CD4-positive, alpha-beta memory T cell (primary cell): Measurements from ENCODE around the gene GLYR1. TPM values are rescaled to one million over a fixed set of nuclear protein-coding genes. Genes with fewer than 3 reads are reported as not detected.

ENCODE experiments used
- CTCF ChIA-PET: fragments of 350-600 bp; sonication (Branson Sonifier 250); formaldehyde crosslinking; loops from one replicate; lab custom pipeline; 2021; ENCODE audit warnings: inconsistent platforms; ENCODE audit not compliant: partially characterized antibody; lab: Charles Lee
- POLR2A ChIA-PET: fragments of 350-600 bp; sonication (Branson Sonifier 250); formaldehyde crosslinking; loops from one replicate; lab custom pipeline; 2021; ENCODE audit not compliant: partially characterized antibody; lab: Charles Lee
- DNase-seq, 5 donors: peaks; one replicate each; pipeline versions ENCODE4 v3.0.0 to v3.0.0-alpha.2; 2020 to 2022; ENCODE audit warnings: mixed read lengths in 1 of 5
- H3K27ac ChIP-seq: one replicate; pipeline ENCODE4 v1.7.0; 2013; ENCODE audit warnings: low read depth, low read length
- H3K27me3 ChIP-seq: 2 replicates; pipeline ENCODE4 v1.7.0; 2013; ENCODE audit warnings: mild to moderate bottlenecking, low read length, moderate library complexity; ENCODE audit not compliant: insufficient read depth
- H3K36me3 ChIP-seq: 2 replicates; pipeline ENCODE4 v1.7.0; 2013; ENCODE audit warnings: mild to moderate bottlenecking, low read length, moderate library complexity; ENCODE audit not compliant: insufficient read depth
- H3K4me1 ChIP-seq: 2 replicates; pipeline ENCODE4 v1.7.0; 2013; ENCODE audit warnings: mild to moderate bottlenecking, low read length, moderate library complexity; ENCODE audit not compliant: insufficient read depth
- H3K4me3 ChIP-seq, 2 donors: one replicate each; pipeline ENCODE4 v1.7.0; 2013; ENCODE audit warnings: low read length in 2 of 2, mild to moderate bottlenecking in 1 of 2
- H3K9me3 ChIP-seq, 2 donors: one replicate each; pipeline ENCODE4 v1.7.0; 2013; ENCODE audit warnings: low read length in 2 of 2, control low read depth in 1 of 2; ENCODE audit not compliant: control insufficient read depth in 1 of 2
- H3K27ac Mint-ChIP-seq, 7 donors: one replicate each; pipeline ENCODE4 v1.8.0; 2020 to 2021; ENCODE audit warnings: mixed read lengths in 7 of 7, mild to moderate bottlenecking in 6 of 7, inconsistent platforms in 3 of 7, moderate library complexity in 3 of 7
- H3K27me3 Mint-ChIP-seq, 2 donors: one replicate each; pipeline ENCODE4 v1.8.0; 2020 to 2021; ENCODE audit warnings: mixed read lengths in 2 of 2
- H3K36me3 Mint-ChIP-seq, 2 donors: one replicate each; pipeline ENCODE4 v1.8.0; 2020 to 2021; ENCODE audit warnings: mixed read lengths in 2 of 2, inconsistent platforms in 1 of 2, mild to moderate bottlenecking in 1 of 2
- H3K4me1 Mint-ChIP-seq, 4 donors: one replicate each; pipeline ENCODE4 v1.8.0; 2020 to 2021; ENCODE audit warnings: mixed read lengths in 4 of 4, mild to moderate bottlenecking in 1 of 4
- H3K4me3 Mint-ChIP-seq, 8 donors: one replicate each; pipeline ENCODE4 v1.8.0; 2020 to 2021; ENCODE audit warnings: mixed read lengths in 8 of 8, mild to moderate bottlenecking in 7 of 8, moderate library complexity in 6 of 8, inconsistent platforms in 3 of 8
- H3K9me3 Mint-ChIP-seq, 8 donors: one replicate each; pipeline ENCODE4 v1.8.0; 2020 to 2021; ENCODE audit warnings: mixed read lengths in 8 of 8, mild to moderate bottlenecking in 5 of 8, inconsistent platforms in 3 of 8, moderate library complexity in 1 of 8
- intact Hi-C: fragments of 100-400 bp; cut with micrococcal nuclease; formaldehyde crosslinking; loops from one replicate; pipeline ENCODE4 v1.15.1; 2023
- polyA plus RNA-seq, 2 donors: library from polyadenylated mRNA; unstranded; fragments of 300-500 nt; fragmentation: Illumina TruSeq; gene quantifications; one replicate each; pipeline ENCODE4 v1.2.3, GENCODE V29; 2021
- total RNA-seq, 2 experiments: library from RNA; stranded (reverse); gene quantifications; one replicate each; pipeline ENCODE4 v1.2.3, GENCODE V29; 2021

GLYR1 gene
- total and polyA plus RNA-seq, 4 experiments from 2014 or later: 22.8 to 121 (median 81.0) TPM

DNA sequence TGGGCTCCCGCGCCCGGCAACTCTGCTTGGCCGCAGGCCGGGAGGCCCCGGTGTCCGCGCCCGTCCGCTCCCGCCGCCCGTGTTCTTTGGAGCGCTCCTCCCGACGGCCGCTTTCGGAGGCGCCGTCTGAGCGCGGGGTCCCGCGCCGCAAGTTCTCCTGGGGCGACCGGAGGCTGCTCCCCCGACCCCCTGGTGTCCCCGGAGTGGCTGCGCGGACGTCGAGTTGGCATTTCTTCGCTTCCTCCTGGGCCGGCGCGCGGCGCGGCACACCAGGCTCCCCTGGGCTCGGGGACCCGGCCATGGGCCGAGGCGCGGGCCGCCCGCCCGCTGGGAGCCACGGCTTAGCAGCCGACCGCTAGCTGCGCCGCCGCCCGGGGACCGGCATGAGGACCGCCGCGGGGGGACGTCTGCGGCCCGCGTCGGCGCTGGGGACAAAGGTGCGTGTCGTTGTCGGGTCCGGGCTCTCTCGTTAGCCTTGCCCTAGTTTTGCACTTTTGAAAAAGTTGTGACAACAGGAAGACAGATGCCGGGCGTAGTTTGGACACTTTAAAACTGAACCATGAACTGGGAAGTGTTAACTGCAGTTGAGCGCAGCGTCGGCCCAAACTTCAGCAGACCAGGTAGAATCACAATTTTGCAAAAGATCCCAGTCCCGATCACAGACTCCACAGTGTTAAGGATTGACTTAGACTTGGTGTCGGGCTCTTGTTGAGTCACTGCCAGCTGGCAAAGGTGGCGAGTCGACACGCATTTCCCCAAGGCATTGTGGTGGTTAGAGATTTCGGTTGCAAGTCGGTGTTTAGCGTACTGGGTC lies 893 bp upstream of the GLYR1 start:
- ChIA-PET CTCF (no interaction called here), POLR2A (interaction anchor here (1.4 to 2.5 kb wide), 6 partner anchors 46 to 250 kb away, joined by 5 to 21 read pairs (median 8); partner anchors contain the start of genes ANKS3, DNAAF8 and ROGDI)
- Histone ChIP-seq H3K27me3 (no peaks in the 10 kb centered on the region), H3K36me3 (peaks cover 19% of the 10 kb centered on the region), H3K4me1 (peaks cover 63% of the 10 kb centered on the region), H3K4me3 (peak overlapping the region; percentile 74 to 78), H3K27ac (peak overlapping the region; percentile 95), H3K9me3 (no peaks in the 10 kb centered on the region)
- intact Hi-C loops: loop anchor here (1.0 to 5.0 kb wide), 8 partner anchors 45 to 244 kb away; partner anchors contain the start of genes ANKS3, DNAAF8, MGRN1 and NUDT16L1
- Mint-ChIP-seq H3K4me3 (peak overlapping the region; percentile 89 to 93 (median 92)), H3K36me3 (peaks cover 12 to 51% of the 10 kb centered on the region in 2 donors), H3K27me3 (no peaks in the 10 kb centered on the region), H3K27ac (peak overlapping the region; percentile 90 to 95 (median 93)), H3K4me1 (peaks cover 44 to 68% (median 56%) of the 10 kb centered on the region in 4 donors), H3K9me3 (no peaks in the 10 kb centered on the region)
- DNase-seq: peak in 3 of 5 donors; percentile 15 to 70 (median 27)

- H3K27ac ChIP-seq: peak overlapping the region; percentile 95
- H3K4me3 ChIP-seq: peak overlapping the region; percentile 53 to 74
- Mint-ChIP-seq H3K27ac (peak overlapping the region; percentile 90 to 96 (median 93)), H3K36me3 (peaks cover 12 to 53% of the 10 kb centered on the region in 2 donors), H3K9me3 (no peaks in the 10 kb centered on the region), H3K4me3 (peak overlapping the region; percentile 85 to 92 (median 88)), H3K27me3 (no peaks in the 10 kb centered on the region), H3K4me1 (peaks cover 40 to 60% (median 49%) of the 10 kb centered on the region in 4 donors)
- peak in 4 of 5 donors; percentile 10 to 44 (median 20) for DNase-seq
- POLR2A ChIA-PET: interaction anchor here (1.4 to 2.5 kb wide), 3 partner anchors 80 to 152 kb away, joined by 3 to 21 read pairs (median 8); partner anchors contain the start of genes ANKS3, DNAAF8 and ZNF500
- H3K27me3 ChIP-seq: no peaks in the 10 kb centered on the region
- H3K9me3 ChIP-seq: no peaks in the 10 kb centered on the region
- intact Hi-C loops: loop anchor here (2.0 to 5.0 kb wide), 4 partner anchors 44 to 246 kb away; partner anchors contain the start of genes MGRN1 and ROGDI
- CTCF ChIA-PET: no interaction called here
- H3K36me3 ChIP-seq: peaks cover 23% of the 10 kb centered on the region
- peaks cover 52% of the 10 kb centered on the region for H3K4me1 ChIP-seq
Measured at GRCh38 chr16:4846503-4846900, 586 bp downstream of the GLYR1 start.

GRCh38 chr16:4840984-4841383 lies 6.1 kb downstream of the GLYR1 start:
- peaks cover 67% of the 10 kb centered on the region for H3K36me3 ChIP-seq
- no peaks in the 10 kb centered on the region for H3K27me3 Mint-ChIP-seq
- no peaks in the 10 kb centered on the region for H3K27me3 ChIP-seq
- intact Hi-C loops: no loop called here
- peaks cover 13% of the 10 kb centered on the region for H3K4me1 ChIP-seq
- H3K4me3 ChIP-seq: no peak overlapping the region
- H3K36me3 Mint-ChIP-seq: peaks cover 47 to 87% of the 10 kb centered on the region in 2 donors
- no peak overlapping the region for H3K4me3 Mint-ChIP-seq
- H3K4me1 Mint-ChIP-seq: peaks cover 15 to 32% (median 20%) of the 10 kb centered on the region in 4 donors
- no peak overlapping the region for H3K27ac ChIP-seq
- no peaks in the 10 kb centered on the region for H3K9me3 Mint-ChIP-seq
- no peaks in the 10 kb centered on the region for H3K9me3 ChIP-seq
- DNase-seq: no peak
- ChIA-PET CTCF (interaction anchor here (1.0 kb wide), 1 partner anchor 217 kb away, joined by 3 read pairs; the partner anchor contains the start of gene MGRN1), POLR2A (no interaction called here)
- peak overlapping the region in 1 of 7 donors; percentile 37 for H3K27ac Mint-ChIP-seq

- intact Hi-C loops: no loop called here
- ChIA-PET CTCF (no interaction called here), POLR2A (no interaction called here)
- DNase-seq: no peak
- Histone ChIP-seq H3K27ac (no peak overlapping the region), H3K27me3 (no peaks in the 10 kb centered on the region), H3K36me3 (peaks cover 66% of the 10 kb centered on the region), H3K4me1 (peaks cover 3% of the 10 kb centered on the region), H3K4me3 (no peak overlapping the region), H3K9me3 (no peaks in the 10 kb centered on the region)
- Mint-ChIP-seq H3K27me3 (no peaks in the 10 kb centered on the region), H3K9me3 (no peaks in the 10 kb centered on the region), H3K27ac (peak overlapping the region in 2 of 7 donors; percentile 37 to 43), H3K36me3 (peaks cover 46 to 86% of the 10 kb centered on the region in 2 donors), H3K4me1 (peaks cover 8 to 22% (median 13%) of the 10 kb centered on the region in 4 donors), H3K4me3 (no peak overlapping the region)
Measured at GRCh38 chr16:4839942-4840341, 7.1 kb downstream of the GLYR1 start.

DNA sequence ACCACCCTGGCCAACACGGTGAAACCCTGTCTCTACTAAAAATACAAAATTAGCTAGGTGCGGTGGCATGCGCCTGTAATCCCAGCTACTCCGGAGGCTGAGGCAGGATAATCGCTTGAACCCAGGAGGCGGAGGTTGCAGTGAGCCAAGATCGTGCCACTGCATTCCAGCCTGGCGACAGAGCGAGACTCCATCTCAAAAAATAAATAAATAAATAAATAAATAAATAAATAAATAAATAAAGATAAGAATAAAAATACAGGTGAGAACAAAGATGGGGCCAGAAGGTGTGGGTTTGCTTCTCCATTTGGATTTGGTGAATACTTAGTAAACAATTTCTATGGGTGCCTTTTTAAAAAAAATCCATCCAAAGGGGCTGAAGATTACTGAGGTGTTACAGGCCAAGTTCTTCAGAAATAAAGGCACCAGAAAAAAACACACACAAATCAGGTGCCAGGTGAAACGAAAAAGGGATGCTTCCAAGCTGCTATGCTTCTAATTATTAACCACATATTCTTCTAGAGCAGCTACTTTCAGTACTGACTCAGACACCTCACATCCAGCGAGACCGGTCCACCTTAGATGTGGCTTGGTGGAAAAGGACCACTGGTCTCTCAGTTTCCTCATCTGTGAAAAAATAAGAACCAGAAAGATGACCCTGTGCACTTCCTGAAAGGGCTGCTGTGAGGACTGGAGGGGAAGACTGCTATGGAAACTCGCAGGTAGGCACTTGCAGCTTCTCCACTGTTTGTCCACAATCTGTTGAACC lies 9.2 kb downstream of the GLYR1 start:
- Mint-ChIP-seq H3K4me3 (no peak overlapping the region), H3K36me3 (peaks cover 35 to 74% of the 10 kb centered on the region in 2 donors), H3K4me1 (peaks cover 5 to 17% (median 12%) of the 10 kb centered on the region in 4 donors), H3K27ac (peak overlapping the region in 1 of 7 donors; percentile 56), H3K9me3 (no peaks in the 10 kb centered on the region), H3K27me3 (no peaks in the 10 kb centered on the region)
- CTCF ChIA-PET: no interaction called here
- Histone ChIP-seq H3K4me1 (peaks cover 11% of the 10 kb centered on the region), H3K36me3 (peaks cover 59% of the 10 kb centered on the region), H3K9me3 (no peaks in the 10 kb centered on the region), H3K27me3 (no peaks in the 10 kb centered on the region), H3K4me3 (no peak overlapping the region), H3K27ac (no peak overlapping the region)
- intact Hi-C loops: no loop called here
- POLR2A ChIA-PET: interaction anchor here (1.0 kb wide), 1 partner anchor 9 kb away, joined by 3 read pairs; no protein-coding TSS in a partner anchor
- no peak for DNase-seq

DNA sequence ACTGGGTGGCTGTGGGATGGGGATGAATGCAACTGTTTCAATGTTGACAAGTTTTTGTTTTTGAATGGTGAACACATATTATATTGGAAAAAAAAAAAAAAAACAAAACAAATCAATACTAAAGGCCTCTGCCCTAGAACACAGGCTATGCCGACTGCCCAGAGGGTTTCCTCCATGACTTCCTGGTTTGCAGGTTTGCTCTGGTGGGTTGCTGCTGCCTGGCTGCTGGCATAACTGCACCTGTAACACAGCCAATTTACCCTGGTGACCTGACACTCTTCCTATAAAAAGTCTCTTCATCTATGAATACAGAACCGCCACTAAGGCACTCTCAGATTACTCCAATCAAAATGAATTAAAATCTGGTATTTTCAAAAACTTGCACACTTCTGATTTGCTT lies 10.4 kb downstream of the GLYR1 start:
- Mint-ChIP-seq H3K4me3 (no peak overlapping the region), H3K9me3 (no peaks in the 10 kb centered on the region), H3K36me3 (peaks cover 46 to 75% of the 10 kb centered on the region in 2 donors), H3K27me3 (no peaks in the 10 kb centered on the region), H3K27ac (no peak overlapping the region), H3K4me1 (peaks cover 5 to 21% (median 13%) of the 10 kb centered on the region in 4 donors)
- ChIA-PET CTCF (interaction anchor here (0.7 kb wide), 1 partner anchor 158 kb away, joined by 3 read pairs; no protein-coding TSS in a partner anchor), POLR2A (no interaction called here)
- intact Hi-C loops: no loop called here
- Histone ChIP-seq H3K27ac (no peak overlapping the region), H3K4me1 (peaks cover 11% of the 10 kb centered on the region), H3K36me3 (peaks cover 67% of the 10 kb centered on the region), H3K9me3 (no peaks in the 10 kb centered on the region), H3K27me3 (no peaks in the 10 kb centered on the region), H3K4me3 (no peak overlapping the region)
- no peak for DNase-seq
